HS-27A (cell line): Measurements from ENCODE around the gene SHC3.

Source experiments
- DNase-seq: peaks from one replicate; pipeline ENCODE4 v3.0.0-alpha.2; 2012; ENCODE audit warnings: low read depth, missing footprints

SHC3 gene

DNA sequence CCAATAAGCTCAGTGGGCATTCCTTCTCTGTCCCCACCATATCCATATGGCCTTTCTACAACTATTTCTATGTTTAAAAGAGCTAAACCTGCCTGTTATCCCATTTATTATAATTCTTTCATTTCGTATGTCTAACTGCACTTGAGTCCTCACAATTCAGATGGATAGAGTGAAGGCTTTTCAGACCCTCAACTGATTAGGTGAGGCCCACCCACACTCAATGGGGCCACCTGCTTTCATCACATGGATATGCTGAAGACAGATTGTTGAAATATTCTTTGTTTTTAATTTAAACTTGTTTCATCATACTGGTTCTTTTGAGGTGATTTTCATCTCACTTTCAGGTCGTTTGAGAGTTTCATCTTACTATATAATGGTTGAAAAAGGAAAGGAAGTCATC is 193.0 kb downstream of the SHC3 start:
- DNase-seq, result no peak

DNA sequence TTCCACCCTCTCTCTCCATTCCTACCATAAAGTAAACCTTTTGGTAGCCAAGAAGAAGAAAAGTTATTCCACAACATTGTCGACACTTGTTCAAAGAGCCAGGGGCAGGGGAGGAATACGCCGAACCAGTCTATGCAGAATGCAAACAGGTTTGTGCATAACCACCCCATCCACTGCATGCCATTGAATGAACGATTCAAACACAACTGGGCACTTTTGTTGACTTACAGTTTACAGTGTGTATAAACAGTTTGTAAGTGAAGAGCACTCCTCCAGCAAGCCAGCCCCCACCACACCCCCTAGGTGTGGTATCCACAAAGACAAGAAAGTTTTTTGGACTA is 194.1 kb downstream of the SHC3 start:
- DNase-seq, result no peak

DNA sequence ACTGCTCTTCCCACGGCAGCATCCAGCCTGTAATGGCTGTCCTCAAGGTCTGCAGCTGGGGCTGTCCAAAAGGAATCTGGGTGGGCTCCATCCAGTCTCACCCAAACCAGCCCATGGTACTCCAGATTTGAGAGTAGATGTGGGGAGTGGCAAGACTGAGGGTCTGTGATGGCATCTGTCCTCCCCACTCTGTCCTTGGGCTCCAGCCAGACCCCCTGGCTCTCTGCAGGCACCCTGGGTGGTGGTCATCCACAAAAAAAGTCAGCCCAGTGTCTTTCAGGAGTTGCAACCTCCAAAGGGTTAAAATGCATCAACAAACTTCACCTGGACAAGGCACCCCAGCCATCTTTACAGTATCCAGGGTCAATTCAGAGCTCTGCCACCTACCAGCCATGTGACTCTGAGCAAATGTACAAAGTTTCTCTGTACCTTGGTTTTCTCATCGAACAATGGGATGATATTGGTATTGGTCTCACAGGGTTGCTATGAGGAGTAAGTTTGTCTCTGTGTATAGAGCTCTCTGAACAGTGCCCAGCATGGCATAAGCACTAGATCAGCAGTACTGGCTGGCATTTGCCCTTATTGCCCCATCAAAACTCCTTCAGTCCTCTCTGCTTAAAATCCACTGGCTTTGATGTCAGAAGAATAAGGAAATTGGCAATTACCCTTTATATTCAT is 194.6 kb downstream of the SHC3 start:
- DNase-seq, result no peak

DNA sequence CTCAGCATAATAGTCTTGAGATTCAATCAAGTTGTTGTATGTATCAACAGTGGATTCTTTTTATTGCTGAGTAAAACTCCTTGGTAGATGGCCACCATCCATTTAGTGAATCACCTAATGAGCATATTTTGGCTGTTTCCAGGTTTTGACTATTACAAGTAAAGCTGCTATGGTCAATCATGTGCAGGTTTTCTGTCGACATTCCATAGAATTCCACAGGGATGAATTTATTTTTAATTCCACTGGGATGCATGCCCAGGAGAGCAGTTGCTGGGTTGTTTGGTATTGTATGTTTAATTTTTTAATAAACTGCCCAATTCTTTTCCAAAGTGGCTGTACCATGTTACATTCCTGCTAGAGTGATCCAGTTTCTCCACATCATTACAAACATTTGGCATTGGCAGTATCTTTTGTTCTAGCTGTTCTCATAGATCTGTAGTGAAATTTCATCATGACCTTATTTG is 197.8 kb downstream of the SHC3 start:
- DNase-seq, result no peak

DNA sequence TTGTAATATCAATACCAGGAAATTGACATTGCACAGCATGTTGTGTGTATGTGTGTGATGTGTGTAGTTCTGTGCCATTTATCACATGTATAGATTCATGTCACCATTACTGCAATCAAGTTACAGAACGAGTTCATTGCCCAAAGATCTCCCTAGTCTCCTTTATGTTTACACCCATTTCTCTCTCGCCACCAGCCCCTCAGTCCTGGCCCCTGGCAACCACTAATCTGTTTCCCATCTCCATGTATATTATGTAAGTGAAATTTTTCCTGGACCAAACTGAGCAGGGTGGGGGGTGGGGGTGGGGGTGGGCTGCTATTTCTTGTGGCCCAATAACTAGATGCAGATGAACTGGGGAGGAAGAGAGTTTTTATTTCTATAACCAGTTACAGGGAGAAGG is 198.8 kb downstream of the SHC3 start:
- DNase-seq, result no peak

DNA sequence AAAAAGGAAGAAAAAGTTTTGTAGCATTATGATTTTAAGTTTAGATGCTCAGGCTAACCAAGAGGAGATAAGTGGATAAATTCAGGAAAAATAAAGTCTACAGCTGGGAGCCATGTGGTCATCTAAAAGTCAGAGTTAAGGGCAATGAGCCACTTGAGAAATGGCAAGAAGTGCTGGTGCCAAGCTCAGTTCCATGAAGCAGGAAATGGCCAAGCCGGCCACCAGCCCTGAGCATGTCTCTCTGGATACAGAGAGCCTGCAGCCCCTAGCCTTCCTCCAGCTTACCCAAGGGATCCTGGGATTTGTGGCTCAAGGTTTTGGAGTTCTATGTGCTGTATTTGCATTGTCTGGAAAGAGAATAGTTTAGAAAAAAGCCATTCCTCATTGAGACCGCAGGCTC is 199.6 kb downstream of the SHC3 start:
- DNase-seq, result no peak

DNA sequence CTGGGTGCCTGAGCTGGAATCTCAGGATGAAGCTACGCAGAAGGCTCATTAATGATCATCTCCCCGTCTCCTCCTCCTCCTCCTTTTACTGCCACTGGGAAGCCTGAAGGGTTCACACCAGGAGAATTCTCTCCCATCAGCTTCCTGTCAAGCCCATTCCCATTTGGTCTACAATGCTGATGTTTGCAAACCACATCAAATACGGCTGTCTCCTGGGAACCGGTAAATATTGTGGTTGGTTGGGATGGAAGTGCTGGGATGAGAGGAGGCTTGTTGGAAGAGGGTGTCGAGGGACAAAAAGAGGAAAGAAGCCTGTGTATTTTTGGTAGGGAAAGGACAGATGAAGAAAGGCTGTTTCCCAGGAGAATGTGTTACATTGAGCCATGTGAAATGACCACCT is 200.6 kb downstream of the SHC3 start:
- no peak for DNase-seq

DNA sequence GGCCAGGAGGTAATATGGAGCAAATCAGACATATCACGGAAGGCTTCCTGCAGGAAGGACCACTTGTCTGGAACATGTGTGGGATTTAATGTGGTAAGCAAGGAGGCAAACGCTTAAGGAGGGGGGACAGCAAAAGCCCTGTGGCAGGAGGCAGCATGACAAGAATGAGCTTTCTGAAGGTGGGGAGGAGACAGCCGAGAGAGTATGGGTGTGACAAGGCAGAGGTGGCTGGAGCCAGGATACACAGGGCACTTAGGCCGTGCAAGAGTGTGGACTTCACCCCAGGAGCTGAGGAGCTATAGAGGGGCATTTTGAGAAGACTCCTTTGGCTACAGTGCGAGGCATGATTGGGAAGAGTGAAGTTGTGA is 201.7 kb downstream of the SHC3 start:
- no peak for DNase-seq

DNA sequence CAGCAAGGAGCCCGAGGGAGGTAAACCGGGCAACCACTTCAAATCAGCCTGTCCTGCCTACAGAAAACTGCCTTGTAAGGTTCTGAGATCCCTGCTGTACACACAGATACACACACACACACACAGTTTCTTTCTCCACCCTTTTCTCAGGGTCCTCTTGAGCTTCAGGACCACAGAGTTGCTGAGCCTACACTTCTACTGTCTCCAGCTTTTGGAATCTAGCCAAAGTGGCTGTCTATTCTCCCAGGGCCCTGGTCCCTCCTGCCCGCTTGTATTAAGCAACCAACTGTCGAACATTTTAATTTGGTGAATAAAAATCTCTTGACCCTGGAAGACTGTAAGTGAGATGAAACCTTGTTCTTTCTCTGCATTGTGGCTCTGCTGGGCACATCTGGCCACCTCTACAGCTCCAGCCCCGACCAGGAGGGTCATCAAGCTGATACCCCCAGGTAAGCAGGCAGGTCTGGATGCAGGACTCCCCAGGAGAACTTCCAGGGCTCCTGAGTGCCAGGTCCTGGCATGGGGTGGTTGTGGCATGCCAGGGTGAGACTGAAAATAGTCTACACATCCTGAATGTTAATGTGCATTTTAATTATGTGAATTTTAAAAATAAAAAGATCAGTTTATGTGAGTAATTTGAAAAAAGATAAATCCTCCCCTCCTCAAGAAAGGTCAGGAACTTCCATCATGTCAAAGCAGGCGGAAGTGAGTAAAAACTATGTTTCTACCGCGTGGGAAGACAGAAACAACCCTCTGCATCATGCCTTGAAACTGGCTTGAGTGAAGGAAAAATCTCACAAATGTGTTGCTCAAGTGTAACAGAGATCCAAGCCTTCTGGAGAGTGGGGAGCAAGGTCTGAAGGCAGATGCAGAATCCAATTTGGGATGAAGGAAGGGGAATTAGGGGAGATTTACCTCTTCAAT is 202.4 kb downstream of the SHC3 start:
- no peak for DNase-seq

DNA sequence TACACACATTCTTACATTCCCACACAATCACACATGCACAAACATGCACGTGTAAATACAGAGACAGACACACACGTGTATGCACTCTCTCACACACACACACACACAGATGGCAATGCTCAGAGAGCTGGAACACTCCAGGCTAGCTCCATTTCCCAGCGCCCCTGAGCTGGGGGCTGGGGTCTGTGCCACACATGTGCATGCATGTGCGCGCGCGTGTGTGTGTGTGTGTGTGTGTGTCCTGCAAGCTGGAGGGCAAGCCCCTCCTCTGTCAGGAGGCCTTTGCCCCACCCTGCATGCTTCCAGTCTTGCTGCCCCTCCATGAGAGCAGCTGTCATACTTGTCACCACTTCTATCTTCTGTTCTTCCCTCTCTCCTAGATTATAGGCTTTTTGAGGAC is 204.0 kb downstream of the SHC3 start:
- no peak for DNase-seq

DNA sequence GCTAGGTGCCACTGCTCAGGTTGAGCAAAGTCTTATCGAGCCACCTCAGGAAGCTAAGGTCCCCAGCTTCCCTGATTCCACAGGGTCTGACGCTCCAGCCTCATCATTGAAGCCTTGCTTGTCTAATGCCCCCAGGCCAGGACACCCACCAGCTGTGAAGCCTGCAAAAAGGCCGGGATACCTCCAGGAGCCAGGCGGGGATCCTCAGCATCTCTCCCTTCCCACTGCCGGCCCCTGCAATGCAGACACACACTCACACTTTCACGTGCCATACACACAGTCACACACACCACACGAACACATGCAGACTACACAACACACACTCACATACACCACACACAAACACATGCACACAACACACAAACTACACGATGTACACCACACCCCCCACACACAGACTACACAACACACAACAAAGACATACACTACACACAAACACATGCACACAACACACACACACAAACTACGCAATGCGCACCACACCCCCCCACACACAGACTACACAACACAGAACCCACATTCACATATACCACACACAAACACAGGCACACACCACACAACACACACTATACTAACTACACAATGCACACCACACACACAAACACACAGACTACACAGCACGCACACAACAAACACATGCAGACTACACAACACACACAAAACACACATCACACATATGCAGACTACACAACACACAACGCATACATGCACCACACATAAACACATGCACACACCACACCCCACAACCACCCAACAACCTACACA is 205.2 kb downstream of the SHC3 start:
- no peak for DNase-seq

DNA sequence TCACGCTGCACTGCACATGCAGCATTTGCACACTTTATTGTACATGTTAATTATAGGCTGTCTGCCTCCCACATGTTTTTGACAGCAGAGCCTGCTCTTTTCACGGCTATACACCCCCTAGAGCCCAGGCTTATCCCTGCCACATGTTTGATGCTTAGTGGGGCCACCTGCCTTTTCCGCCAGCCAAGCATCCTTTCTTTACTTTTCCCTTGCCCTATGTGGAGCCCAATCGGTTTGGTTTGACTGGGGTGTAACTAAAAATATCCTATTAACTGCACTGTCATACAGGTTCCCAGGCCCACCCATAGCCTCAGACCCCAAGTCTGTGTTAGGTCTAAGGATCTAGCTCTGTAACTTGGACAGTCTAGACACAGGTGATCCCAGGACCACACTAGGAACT is 206.2 kb downstream of the SHC3 start:
- no peak for DNase-seq

DNA sequence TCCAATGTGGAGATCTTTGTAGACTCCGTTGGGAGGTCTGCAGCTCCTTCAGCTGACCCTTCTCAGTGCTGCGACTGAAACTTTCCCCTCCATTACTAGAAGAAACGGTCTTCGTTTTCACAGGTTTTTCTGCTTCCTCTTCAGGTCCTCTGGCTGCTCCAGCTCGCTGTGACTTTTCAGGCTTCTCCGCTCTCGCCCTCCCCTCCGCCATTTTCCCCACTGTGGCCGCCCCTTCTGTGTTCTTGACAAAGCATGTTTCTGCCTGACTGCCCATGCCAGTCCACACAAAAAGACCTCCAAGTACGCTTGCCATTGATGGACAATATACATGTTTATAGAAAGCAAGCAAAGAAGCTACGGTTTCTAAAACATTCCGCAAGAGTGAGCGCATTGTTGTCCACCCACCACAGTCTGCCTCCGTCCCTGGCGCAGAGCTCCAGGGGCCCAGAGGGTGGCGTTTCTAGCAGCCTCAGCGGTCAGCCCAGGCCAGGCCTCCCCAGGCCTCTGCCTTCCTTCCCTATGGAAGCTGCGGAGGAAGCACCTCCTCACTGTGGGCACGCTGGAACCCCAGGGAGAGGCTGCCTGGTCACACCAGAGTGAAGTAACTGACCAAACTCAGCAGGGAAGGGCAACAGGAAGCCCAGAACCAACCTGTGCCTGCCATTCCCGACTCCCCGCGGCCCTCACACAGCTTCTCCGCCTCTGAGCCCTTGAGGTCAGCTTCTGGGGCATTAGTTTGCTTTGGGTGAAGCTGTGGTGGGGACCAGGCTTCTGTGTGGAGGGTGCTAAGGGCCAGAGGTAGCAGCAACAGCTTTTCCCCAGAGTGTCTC is 207.3 kb downstream of the SHC3 start:
- no peak for DNase-seq

DNA sequence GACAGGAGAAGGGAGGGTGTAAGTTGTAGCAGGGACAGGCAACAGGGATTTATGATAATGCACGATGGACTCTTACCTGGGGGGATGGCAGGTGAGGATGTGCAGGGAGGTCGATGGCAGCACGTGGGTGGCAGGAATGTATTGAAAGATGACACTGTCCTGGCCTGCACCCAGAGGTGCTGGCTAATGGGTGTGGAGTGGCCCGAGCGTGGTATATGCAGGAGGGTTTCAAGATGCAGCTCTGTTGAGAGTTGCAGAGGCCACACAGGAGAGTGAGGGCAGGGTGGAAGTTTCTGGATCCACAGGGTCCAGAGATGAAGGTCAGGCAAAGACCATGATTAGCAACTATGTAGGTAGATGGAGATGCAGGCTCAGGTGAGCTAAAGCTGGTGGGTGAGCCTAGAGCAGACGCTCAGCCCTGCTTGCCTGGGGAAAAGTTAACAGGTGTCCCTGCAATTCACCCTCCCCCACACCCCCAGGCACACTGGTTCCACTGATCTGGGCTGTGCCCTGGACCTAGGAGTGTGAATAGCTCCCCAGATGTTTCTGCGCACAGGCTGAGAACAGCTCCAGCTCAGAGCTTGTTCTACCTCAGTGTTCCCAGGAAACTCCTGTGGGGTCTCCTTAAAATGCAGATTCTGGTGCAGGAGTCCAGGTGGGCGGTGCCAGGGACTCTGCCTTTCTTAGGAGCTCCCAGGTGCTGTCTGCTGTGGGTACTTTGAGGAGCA is 208.8 kb downstream of the SHC3 start:
- DNase-seq, result no peak

DNA sequence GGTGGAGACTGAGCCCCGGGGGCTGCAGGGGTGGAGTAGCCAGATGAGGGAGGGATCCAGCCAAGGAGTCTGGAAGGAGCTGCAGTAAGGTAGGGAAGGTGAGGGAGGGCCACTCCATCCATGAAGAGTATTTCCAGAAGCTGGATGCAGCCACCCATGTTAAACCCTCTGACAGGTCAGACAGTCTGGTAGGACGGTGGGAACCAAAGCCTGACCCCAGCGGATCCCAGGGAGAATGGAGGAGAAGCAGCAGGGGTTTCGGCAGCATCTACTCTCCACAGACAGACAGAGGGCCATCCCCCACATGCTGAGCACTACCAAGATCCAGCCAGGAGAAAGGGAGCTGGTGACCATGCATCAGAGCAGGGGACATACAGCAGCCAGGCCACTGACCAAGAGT is 209.8 kb downstream of the SHC3 start:
- DNase-seq, result no peak

DNA sequence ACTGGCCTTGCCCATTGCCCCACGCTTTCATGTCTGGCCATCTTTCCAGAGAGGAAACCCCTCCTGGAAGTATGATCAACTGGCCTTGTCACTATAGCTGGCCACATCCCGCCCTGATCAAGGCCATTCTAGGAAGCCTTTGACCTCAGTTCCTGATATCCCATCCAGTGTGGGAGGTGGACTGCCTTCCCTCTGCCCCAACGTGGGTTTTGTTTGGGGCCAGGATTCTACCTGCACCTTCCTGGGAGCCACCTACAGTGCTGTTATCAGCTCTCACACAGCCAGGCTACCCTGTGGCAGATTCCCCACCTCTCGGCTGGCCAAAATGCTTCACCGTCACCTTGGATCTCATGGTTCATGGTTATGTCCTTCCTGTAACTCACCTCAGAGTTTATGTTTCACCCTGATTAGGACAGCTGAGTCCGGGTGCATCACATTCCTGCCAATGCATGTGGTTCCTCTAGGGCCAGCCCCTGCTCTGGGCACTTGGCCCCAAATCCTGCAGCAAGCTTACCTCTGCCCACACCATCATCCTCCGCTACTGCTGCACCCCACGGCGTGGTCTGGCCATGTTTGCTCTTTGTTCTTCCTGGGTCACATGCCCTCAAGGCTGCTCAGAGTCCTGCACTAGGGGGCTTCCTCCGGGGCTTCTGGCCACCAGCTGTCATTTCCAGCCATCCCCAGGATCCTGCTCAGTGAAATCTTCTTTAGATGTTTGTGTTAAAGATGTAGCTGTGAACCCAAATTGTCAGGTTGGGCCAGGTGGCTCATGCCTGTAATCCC is 211.5 kb downstream of the SHC3 start:
- DNase-seq, result no peak

DNA sequence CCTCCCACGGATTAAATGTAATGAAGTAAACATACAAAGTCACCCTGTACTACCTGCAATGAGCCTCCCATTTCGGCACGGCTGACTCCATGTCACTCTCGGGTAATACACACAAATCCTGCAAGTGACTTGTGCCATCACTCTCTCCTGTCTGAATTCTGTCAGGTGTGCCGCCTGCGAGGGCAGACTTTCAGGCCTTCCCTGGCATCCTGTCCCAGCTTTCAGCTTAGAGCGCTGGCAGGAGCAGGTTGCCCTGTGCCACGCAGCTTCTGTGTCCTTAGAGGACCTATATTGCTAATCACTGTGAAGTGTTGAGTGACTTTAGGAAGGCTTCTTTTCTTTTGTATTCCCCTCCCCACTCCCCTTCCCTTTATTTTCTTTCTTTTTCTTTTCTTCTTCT is 213.1 kb downstream of the SHC3 start:
- DNase-seq, result no peak

DNA sequence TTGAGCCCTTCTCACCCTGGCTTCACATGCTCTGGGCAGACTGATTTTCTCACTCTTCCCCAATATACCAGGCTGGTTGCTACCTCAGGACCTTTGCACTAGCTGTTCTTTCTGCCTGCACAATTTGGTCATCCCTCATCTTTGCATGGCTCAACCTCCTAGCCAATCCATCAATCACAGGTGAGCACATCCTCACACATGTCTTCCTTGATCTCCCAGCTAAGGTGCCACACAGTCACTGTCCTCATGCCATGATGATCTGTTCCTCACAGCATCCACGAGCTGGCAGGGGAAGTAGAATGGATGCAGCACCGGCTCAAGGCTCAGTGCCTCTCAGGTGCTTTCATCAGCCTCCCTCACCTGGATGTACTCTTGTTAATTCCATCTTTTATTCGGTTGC is 218.0 kb downstream of the SHC3 start:
- DNase-seq, result no peak

DNA sequence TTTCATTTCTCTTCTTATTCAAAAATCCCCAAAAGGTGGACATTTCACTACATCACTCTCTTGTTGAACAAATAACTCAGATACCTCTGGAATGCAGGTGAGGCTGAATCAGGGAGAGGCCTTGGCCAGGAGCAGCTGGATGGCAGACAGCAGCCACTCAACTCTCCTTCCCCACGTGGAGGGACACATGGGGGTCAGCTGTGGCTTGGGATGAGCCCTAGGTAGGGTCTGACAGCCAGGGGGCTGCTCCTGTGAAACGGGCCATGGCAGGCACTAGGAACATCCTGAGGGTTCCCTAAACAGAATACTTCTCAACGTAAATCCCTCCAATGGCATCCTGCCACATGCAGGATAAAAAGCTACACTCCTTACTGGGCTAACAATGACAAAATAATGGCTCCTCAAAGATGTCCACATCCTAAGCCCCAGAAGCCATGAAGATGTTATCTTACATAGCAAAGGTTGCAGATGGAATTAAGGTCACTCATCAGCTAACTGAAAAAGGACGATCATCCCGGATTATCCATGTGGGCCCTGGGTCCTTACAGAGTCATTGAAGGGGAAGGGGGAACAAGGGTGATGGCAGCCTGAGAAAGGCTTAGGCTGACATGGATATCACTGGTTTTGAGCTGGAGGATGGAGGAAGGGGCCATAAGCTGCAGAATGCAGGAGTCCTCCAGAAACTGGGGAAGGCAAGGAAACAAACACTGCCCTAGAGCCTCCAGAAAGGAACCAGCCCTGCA is 218.7 kb downstream of the SHC3 start:
- no peak for DNase-seq

DNA sequence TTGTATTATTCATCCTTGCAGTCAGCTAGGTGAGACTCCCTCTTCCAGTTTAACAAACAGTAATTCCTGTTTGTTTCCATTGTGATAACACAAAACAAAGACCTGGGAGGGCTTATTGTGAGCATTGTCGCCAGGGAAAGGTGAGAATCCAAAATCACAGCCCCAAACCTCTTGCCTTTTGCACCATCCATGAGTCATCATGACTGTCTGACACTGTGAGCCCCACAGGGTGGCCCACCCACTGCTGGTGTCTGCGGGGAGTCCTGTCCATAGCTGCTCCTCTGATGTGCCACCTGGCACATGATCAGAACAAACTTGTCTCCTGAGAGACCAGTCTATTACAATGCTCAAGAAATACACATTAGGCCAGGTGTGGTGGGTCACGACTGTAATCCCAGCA is 221.1 kb downstream of the SHC3 start:
- DNase-seq, result no peak
